ENCODE results near the gene CCNA2. TPM values are rescaled to one million over a fixed set of nuclear protein-coding genes. Genes with fewer than 3 reads are reported as not detected.
A peak's percentile ranks its signal among the peaks of the same experiment; 100 is the strongest.

The CCNA2 gene
- total and polyA plus RNA-seq, 3 donors from 2014 or later, result 6.3 to 10.2 (median 8.0) TPM

- no peak overlapping the region for H3K27ac ChIP-seq
- no peaks in the 10 kb centered on the region for H3K4me1 ChIP-seq
- intact Hi-C loops (cut with DNase I; ENCODE audit: low total_unique reads), result no loop called here
- no peak for TF ChIP-seq POLR2A (IDR thresholded peaks at IDR 0.05)
- TF ChIP-seq, protein P1, sequence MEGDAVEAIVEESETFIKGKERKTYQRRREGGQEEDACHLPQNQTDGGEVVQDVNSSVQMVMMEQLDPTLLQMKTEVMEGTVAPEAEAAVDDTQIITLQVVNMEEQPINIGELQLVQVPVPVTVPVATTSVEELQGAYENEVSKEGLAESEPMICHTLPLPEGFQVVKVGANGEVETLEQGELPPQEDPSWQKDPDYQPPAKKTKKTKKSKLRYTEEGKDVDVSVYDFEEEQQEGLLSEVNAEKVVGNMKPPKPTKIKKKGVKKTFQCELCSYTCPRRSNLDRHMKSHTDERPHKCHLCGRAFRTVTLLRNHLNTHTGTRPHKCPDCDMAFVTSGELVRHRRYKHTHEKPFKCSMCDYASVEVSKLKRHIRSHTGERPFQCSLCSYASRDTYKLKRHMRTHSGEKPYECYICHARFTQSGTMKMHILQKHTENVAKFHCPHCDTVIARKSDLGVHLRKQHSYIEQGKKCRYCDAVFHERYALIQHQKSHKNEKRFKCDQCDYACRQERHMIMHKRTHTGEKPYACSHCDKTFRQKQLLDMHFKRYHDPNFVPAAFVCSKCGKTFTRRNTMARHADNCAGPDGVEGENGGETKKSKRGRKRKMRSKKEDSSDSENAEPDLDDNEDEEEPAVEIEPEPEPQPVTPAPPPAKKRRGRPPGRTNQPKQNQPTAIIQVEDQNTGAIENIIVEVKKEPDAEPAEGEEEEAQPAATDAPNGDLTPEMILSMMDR (IDR thresholded peaks at IDR 0.05), result no peak
- 87 to 96% methylated on average over 5 of the region's 5 CpGs for WGBS, 2 donors
- no peaks in the 10 kb centered on the region for H3K36me3 ChIP-seq (ENCODE audit: low read depth, missing control alignments)
- H3K9me3 ChIP-seq, result no peaks in the 10 kb centered on the region
- H3K27me3 ChIP-seq, result no peaks in the 10 kb centered on the region
- DNase-seq, result no peak
- no peak overlapping the region for H3K4me3 ChIP-seq
These were observed 5.8 kb upstream of the CCNA2 start for GRCh38 chr4:121829511-121829910.

- TF ChIP-seq, protein P1 (IDR thresholded peaks at IDR 0.05), result no peak
- no peak for TF ChIP-seq POLR2A (IDR thresholded peaks at IDR 0.05)
- Histone ChIP-seq H3K27me3 (no peaks in the 10 kb centered on the region), H3K27ac (no peak overlapping the region), H3K36me3 (ENCODE audit: low read depth, missing control alignments) (no peaks in the 10 kb centered on the region), H3K4me1 (peaks cover 4% of the 10 kb centered on the region), H3K4me3 (no peak overlapping the region), H3K9me3 (no peaks in the 10 kb centered on the region)
- intact Hi-C loops (cut with DNase I; ENCODE audit: low total_unique reads), result no loop called here
- WGBS, 2 donors, result 85 to 98% methylated on average over 1 of the region's 1 CpG
- DNase-seq, result no peak
These were observed 4.2 kb upstream of the CCNA2 start for GRCh38 chr4:121827853-121828252.

GRCh38 chr4:121824950-121825349, 1.3 kb upstream of the CCNA2 start:
- WGBS, 2 donors, result 19 to 26% methylated on average over 2 of the region's 2 CpGs
- TF ChIP-seq, protein P1 (IDR thresholded peaks at IDR 0.05), result no peak
- TF ChIP-seq POLR2A (IDR thresholded peaks at IDR 0.05), result no peak
- intact Hi-C loops (cut with DNase I; ENCODE audit: low total_unique reads), result no loop called here
- Histone ChIP-seq H3K27ac (no peak overlapping the region), H3K27me3 (no peaks in the 10 kb centered on the region), H3K9me3 (no peaks in the 10 kb centered on the region), H3K4me1 (peaks cover 4% of the 10 kb centered on the region), H3K4me3 (no peak overlapping the region), H3K36me3 (ENCODE audit: low read depth, missing control alignments) (no peaks in the 10 kb centered on the region)
- no peak for DNase-seq

DNA sequence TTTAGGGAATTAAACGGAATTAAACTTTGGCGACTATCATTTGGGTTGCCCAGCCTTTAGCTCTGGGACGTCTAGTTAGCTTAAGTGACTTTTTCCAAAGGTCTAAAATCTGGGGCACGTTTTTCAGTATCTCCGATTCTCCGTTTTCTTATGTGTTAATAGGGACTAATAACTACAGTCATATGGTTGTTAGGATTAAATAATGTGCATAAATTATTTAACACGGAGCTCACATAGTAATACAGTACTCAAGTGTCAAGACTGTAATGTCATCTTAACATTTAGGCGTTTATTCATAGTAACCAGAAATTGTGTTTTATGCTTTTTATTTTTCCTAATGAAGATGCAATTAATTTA, 466 bp upstream of the CCNA2 start:
- H3K36me3 ChIP-seq (ENCODE audit: low read depth, missing control alignments), result no peaks in the 10 kb centered on the region
- no peaks in the 10 kb centered on the region for H3K9me3 ChIP-seq
- H3K4me3 ChIP-seq, result peak overlapping the region; percentile 61 to 67
- no peak for DNase-seq
- peak overlapping the region; percentile 14 to 75 for H3K27ac ChIP-seq
- TF ChIP-seq POLR2A (IDR thresholded peaks at IDR 0.05), result no peak
- TF ChIP-seq, protein P1 (IDR thresholded peaks at IDR 0.05), result no peak
- intact Hi-C loops (cut with DNase I; ENCODE audit: low total_unique reads), result no loop called here
- 2 to 4% methylated on average over 8 of the region's 8 CpGs for WGBS, 2 donors
- H3K27me3 ChIP-seq, result no peaks in the 10 kb centered on the region
- H3K4me1 ChIP-seq, result peaks cover 4% of the 10 kb centered on the region

DNA sequence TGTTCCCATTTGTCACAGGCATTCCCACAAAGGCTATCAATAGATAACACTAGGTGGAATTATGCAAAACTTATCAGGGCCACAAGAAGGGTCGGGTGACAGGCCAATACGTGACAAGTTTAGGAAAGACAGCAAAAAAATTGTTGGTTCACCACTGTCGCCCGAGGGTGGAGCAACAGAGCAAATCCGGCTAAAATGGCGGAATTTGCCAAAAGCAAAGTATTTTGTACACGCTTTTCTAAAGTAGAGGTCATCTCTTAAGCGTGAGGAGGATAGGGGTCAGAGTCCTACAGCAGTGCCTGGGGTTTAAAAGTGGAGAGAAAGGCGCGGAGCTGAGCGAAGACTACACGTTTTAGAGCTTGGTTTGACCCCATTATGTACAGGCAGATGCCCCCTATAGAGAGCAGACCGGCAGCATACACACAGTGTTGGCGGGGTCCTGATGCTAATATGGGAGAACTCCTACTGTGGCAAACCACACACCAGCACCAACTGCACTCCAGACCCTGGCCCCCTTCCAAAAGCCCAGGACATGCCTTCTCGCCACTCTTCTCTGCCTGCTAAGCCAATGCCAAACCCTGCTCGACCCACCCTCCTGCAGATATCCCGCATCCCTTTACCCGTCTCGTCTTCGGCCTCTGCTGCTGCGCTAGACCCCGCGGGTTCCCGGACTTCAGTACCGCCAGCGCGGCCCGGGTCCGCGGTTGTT, 733 bp downstream of the CCNA2 start:
- Histone ChIP-seq H3K27ac (no peak overlapping the region), H3K27me3 (no peaks in the 10 kb centered on the region), H3K4me1 (peaks cover 4% of the 10 kb centered on the region), H3K36me3 (ENCODE audit: low read depth, missing control alignments) (no peaks in the 10 kb centered on the region), H3K9me3 (no peaks in the 10 kb centered on the region), H3K4me3 (peak overlapping the region; percentile 61 to 67)
- intact Hi-C loops (cut with DNase I; ENCODE audit: low total_unique reads), result no loop called here
- WGBS, 2 donors, result 4% methylated on average over 14 to 29 of the region's 30 CpGs
- DNase-seq, result peak; percentile 30
- TF ChIP-seq POLR2A (IDR thresholded peaks at IDR 0.05), result no peak
- TF ChIP-seq, protein P1 (IDR thresholded peaks at IDR 0.05), result no peak
